Mucosa of gallbladder (tissue), 1 donor: Measurements from ENCODE around the gene CYBA. TPM values are rescaled to one million over a fixed set of nuclear protein-coding genes. Genes with fewer than 3 reads are reported as not detected.
A peak's percentile ranks its signal among the peaks of the same experiment; 100 is the strongest.

Experiments used
- DNase-seq: peaks from one replicate; pipeline ENCODE4 v3.0.0-alpha.2; 2020; ENCODE audit warnings: low spot score
- total RNA-seq: library from RNA; stranded (reverse); gene quantifications from one replicate; pipeline ENCODE4 v1.2.1, GENCODE V29; 2021
- donor health status: DM: no; HTN: no; CAD: no.

CYBA gene
- total RNA-seq, 1 donor from 2014 or later: 271 TPM

DNA sequence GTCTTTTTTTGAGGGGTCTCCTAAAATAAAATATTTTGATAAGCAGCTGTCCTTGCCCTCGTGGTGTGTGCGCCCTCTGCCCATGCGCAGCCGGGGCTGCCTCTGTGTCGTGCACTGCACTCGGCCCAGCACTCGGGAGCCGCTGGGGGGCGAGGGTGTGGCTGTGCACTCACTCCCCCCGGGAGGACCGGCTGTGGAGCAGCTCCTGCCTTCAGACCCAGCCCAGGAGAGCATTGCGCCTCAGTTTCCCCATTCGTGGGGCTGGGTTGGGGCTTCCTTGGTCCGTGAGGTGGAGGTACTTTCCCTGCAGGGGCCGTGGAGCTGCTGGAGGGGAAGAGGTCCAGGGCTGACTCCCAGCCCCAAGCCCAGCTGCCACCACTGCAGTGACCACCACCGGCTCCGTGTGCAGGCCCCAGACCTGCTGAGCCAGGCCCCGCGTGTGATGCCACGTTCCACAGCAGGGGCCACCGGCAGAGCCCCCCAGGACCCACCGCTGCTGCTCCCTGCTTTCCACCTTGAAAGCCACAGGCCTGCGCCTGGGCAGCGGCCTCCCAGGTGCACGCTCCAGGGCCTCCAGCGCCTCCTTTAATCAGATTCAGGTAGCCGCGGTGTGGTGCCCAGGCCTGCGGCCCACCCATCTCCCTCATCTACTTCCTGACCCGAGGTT is 18.8 kb downstream of the CYBA start:
- no peak for DNase-seq

DNA sequence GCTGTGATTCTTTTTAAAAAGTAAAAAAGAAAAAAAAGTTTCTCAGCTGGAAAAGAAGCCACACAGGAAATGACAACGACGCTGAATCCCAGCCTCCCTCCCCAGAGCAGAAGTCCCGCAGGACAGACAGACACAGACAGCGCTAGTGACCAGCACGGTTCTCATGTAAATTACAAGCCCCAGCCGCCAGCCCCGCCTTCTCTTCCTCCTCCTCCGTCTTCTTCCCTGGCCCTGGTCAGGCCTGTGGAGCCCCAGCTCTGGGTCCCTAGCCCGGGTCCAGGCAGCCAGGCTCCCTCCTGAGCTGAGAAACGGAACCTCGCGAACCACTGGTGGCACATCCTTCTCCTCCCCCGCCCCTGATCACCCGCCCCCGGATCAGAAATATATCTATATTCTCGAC is 19.5 kb downstream of the CYBA start:
- no peak for DNase-seq

DNA sequence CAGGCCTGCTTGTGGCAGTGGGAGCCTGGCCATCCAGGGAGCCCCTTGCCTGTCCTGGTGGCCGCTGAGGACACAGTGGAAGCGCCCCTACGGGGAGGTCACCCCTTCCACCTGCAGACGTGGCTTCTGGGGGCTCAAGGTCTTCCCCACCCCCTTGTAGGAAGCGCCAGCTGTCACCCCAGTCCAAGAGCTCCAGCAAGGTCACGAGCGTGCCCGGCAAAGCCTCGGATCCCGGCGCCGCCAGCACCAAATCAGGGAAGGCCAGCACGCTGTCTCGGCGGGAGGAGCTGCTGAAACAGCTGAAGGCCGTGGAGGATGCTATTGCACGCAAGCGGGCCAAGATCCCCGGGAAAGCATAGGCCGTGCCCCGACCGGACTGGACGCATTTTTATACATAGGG is 19.9 kb downstream of the CYBA start:
- no peak for DNase-seq

DNA sequence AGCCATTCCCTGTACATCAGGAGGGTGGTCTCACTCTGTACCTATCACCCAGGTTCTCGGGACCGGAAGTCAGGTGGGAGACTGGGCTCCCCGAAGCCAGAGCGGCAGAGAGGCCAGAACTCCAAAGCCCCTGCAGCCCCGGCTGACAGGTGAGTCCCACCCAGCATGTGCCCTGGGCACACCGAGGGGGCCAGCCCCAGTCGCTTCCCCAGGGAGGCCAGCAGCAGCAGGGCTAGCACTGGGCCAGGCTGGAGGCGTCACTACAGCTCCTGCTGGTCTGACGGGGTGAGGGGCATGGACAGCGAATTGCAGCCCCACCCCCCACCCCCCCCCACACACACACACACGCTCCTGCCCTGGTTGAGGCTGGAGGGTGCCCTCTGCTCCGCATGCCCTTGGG is 20.4 kb downstream of the CYBA start:
- no peak for DNase-seq

DNA sequence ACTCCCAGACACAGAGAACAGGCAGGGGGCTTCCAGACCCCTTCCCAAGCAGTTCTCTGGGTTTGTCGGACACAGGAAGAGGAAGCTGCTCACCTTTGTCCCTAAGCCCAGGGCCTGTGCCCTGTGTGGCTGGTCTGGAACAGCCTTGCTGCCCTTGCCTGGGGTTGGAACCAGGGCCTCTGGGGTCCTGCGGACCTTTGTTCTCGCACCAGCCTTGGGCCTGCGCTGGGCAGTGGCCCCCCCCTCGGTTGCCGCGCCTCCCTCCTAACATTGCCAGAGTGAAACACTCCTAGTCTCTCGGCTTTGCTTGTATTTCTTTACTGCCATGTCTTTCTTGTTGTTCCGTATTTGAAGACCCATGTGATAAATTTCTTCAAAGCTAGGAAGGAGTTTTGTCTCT is 21.0 kb downstream of the CYBA start:
- DNase-seq: no peak

DNA sequence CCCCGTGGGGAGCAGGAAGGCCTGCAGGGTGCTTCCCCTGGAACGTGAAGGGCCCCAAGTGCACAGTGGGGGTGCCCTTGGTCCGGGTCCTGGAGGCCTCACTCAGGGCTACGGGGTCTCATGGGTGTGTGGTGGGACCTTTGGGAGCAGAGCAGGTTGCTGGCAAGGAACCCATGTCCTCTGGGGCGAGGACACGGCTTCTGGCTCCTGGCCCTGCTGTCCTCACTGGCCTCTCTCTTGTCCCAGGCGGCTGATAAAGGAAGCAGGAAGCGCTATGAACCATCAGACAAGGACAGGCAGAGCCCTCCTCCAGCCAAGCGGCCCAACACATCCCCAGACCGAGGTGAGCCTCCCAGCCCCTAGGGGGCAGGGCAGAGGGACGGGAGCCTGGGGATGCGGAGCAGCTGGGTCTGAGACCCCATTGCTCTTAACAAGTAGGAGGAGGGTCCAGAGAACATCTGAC is 22.3 kb downstream of the CYBA start:
- DNase-seq: no peak

DNA sequence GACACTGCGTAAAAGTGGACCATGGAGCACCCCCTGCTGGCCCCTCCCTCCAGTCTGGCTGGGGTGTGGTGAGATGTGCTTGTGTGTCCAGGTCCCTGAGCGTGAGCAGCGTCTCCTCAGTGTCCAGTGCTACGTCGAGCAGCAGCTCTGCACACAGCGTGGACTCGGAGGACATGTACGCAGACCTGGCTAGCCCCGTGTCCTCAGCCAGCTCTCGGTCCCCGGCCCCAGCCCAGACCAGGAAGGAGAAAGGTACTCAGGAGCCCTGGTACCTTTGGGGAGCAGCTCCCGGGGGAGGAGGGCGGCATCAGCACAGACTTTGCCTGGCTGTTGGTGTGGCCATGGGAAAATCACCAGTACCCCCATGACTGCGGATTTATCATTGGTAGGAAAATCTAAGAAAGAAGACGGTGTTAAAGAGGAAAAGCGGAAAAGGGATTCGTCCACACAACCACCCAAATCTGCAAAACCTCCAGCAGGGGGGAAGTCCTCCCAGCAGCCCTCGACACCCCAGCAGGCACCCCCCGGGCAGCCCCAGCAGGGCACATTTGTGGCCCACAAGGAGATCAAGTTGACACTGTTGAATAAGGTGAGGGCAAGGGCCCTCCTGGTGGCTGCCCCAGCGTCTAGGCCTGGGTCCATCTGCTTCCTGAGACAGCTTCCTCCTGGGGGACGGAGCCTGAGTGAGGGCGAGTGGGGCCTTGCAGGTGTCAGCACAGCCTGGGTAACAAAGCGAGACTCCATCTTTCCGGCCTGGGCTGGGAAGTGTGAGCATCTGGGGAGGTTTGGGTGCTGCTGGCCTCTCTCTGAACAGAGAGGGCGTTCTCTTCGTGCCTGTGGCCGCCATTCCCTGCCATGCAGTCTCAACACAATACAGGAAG is 23.1 kb downstream of the CYBA start:
- no peak for DNase-seq

DNA sequence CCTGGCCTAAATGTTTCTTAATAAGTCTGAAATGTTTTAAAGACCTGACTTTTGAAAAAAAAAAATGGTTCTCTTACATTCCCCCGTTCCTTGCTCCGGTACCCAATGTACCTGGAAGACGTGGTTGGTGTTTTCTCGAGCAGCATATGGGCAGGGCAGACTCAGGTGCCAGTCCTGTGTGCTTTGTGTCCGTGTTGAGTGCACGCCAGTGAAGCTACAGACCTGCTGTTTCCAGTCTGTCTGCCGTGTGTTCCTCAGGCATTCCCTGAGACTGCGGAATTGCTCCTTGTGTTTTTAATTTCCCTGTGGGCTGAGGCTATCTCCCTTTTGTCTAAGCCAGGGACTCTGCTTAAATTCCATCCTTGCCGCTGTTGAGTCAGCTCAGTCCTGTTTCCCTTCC is 24.2 kb downstream of the CYBA start:
- no peak for DNase-seq

DNA sequence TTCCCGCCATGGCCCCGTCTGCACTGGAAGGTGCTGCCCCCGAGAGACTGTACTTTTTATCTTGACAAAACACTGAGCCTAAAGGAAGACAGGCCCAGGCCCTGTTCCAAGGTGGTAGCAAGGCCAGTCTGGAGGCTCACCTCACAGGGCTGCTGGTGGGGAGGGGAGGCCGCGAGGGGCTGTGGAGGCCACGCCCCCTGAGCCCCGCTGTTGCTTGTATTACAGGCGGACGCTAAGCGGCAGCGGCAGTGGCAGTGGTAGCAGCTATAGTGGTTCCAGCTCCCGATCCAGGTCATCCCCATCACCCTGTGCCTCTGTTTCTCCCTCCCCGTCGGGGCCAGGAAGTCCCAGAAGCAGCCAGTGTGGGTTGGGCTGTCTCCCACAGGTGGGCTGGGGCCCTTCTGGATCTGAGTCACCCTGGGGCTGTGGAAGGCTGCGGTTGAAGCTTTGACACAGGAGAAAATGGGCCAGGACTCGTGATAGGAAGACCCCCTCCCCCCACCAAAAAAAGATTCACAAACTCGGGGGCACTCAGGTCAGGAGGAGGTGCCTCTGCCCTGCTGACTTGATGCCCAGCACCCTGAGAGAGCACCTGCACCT is 25.8 kb downstream of the CYBA start:
- DNase-seq: no peak

DNA sequence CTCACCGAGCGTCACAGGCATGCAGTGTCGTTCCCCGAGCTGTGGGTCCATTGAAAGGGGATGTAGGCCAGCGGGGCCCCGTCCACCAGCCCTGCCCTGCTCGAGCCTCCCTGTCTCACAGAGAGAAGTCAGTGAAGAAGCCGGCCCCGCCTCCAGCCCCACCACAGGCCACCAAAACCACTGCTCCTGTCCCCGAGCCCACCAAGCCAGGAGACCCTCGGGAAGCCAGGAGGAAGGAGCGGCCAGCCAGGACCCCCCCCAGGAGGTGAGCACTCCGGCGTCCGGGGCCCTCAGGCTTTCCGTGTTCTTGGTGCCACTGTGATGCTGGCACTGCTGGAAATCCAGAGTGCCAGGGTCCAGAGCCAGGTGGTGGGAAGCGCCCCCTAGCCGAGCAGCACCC is 26.4 kb downstream of the CYBA start:
- no peak for DNase-seq

DNA sequence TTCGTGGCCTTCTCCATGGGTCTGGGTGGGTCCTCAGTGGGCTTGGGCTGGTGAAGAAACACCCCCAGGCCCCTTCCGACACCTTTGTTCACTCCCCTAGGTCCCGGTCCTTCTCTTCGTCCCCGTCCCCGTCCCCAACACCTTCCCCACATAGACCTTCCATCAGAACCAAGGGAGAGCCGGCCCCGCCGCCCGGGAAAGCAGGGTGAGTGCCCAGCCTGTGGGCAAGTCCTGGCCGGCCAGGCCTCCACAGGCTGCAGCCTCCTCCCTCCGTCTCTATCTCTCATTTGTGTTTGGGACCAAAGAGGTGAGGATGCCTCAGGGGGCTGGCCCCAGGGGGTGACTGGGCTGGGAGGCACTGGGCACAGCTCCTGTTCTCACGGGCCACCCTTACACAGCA is 27.0 kb downstream of the CYBA start:
- DNase-seq: no peak

DNA sequence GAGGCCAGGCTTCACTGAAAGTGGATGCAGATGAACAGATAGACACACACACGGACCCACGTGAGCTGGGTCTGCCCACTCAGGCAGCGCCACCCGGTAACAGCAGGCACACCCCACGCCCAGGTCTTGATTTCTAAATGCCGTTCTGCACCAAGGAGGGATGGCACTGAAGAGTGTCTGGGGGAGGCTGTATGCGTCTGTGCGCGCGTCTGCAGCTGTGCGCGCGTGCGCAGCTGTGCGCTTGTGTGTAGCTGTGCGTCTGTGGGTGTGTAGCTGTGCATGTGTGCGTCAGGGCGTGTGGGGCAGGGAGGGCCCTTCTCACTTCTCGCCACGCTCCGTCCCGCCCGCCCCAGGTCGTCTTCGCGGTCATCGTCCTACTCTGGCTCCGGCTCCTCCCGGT is 28.0 kb downstream of the CYBA start:
- no peak for DNase-seq

DNA sequence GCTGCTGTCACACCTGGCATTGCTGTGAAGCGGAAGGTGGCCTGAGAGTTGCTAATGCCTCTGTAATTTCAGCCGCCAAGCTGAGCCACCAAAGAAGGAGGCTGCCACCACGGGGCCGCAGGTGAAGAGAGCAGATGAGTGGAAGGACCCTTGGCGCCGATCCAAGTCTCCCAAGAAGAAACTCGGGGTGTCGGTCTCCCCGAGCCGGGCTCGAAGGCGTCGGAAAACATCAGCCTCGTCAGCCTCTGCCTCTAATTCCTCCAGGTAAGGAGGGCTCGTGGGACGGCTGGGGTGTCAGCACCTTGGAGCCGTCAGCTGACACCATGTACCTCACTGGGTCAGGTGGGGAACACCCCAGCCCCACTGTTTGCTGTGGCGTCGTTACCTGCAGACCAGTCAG is 28.7 kb downstream of the CYBA start:
- DNase-seq: no peak

DNA sequence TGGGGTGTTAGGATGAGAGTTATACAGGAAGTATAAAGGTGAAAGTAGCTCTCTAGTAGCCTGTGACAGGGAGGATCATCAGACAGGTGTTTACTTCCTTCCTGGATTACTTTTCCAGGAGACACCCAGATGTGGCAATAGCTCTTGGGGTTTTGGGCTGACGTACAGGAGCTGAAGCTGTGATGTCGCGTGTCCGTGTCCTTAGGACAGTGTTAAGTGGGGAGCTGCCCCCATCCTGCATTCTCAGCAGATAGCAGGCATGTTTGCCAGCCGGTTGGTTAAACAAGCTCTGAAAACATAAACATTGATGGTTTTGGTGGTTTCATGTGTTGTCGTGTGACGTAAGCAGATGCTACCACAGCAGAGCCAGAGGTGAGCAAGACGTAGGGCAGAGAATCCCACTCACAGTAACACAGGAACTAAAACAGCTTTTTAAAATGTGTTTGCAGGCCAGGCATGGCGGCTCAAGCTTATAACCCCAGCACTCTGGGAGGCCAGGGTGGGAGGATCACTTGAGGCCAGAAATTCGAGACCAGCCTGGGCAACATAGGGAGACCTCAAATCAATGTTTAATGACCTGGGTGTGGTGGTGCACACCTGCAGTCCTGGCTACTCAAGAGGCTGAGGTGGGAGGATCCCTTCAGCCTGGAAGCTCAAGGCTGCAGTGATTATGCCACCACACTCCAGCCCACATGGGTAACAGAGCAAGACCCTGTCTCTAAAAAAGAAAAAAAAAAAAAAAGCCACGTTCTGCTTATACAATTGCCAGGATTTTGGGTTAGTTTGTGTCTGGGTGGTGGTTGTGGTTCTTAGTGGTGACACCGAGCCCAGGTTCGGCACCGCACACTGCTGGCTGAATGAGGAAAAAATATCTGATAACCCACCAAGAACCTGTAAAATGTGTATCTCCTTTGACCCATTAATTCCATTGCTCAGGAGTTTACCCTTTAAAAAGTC is 30.7 kb downstream of the CYBA start:
- DNase-seq: peak; percentile 56

DNA sequence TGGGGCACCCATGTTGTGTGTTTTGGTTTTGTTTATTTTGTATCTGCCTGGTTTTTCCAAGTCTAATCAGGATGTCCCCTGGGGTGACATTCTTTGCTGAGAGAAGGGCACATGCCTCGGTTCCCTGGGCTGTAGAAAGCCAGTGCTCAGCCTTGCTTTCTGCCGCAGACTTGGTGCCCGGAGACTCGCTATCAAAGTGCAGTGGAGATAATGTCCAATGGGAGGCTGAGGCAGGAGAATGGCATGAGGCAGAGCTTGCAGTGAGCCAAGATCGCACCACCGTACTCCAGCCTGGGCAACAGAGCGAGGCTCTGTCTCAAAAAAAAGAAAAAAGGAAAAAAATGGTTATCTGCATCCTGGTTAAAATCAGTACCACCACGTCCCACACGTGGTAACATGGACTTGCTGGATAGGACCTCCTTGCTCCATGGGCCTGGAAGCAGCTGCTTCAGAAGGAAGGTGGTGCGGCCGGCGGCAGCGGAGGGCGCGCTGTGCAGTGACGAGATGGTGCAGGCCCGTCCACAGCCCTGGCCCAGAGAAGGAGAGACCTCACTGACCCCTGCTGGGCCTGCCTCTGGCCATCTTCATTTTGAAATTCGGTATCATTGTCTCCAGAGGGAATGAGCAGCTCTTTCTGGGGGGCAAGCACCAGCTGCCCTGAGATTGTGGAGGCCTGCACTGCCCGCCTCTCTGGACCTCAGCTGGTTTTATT is 31.7 kb downstream of the CYBA start:
- DNase-seq: no peak

DNA sequence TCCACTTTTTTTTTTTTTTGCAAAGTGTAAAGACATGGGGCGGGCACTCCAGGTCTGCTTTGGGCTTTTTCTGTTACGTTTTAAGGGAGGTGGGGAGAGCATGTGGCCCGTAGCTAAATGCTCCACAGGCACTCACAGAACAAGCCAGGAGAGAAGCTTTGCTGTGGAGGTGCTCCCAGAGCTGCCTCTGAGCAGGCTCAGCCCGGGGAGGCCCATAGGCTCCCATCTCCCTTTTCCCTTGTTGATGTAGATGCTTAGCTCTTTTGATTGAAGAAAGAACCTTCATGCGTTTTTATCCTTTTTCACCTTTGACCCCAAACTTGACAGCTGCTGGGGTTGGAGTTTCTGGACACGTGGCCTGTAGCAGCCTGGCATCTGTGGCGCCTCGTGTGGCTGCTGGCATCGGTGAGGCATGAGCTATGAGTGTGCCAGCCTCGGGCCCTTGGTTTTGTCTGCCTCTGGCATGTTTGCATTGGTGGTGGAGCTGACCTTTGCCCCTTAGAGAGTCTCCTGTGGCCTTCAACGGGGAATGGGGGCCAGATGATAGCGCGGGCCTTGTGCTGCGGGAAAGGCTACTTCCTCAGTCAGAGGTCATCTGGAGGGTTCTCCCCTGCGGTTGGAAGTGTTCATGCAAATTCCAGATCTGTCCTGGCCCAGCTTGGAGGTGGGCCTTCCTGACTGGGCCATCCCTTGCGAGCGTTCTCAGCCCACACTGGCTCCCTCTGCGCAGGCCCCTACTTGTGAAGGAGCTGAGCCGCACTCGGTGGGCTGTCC is 32.5 kb downstream of the CYBA start:
- DNase-seq: no peak

DNA sequence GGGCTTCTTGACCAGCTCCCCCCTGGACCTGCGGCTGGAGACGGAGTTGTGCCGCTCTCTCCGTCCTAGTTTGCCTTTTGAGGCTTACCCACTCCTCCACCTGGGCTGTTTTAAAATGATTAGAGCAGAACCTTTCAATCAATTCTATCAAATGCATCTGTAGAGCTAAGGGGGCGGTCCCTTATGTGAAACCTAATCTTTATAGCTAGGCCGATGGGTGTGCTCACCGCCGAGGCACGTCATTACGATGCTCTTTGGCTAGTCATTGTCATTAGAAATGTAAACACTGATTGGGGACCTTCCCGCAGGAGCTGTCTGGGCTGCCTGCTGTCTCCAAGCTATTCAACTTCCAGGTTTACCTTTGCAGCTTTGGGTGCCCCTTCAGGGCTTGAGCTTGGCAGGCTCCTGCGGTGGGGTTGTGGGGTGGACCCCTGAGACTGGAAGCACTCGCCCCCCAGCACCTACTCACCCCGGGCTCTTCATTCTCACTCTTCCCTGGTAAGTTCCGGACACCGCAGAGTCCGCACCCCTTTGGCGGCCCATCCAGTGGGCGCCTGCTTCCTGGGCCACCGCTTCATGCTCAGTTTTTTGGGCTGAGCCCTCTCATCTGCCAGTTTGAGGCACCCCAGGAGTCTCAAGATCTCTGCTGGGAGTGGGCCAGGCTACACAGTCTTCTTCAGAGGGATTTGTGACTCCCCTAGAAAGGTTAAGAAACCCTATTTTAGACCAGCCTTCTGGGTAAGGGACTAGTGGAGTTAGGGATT is 33.4 kb downstream of the CYBA start:
- DNase-seq: no peak

DNA sequence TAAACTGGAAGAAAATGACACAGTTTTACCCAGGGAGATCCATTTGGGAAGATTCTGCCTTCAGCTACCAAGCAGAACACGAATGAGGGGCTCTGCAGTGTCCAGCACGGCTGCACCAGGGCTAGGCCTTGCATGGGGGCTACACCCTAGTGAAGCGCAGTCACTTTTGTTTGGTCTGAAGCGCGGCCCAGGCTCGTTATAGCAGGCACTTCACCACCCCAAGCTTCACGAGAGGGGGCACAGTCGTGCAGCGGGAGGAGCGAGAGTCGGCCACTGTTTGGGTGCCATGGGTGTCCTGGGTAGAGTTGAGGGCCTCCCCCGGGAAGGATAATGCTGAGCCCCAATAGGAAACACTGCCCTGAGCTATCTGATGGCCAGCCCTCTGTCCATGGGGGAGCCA is 34.1 kb downstream of the CYBA start:
- DNase-seq: no peak

DNA sequence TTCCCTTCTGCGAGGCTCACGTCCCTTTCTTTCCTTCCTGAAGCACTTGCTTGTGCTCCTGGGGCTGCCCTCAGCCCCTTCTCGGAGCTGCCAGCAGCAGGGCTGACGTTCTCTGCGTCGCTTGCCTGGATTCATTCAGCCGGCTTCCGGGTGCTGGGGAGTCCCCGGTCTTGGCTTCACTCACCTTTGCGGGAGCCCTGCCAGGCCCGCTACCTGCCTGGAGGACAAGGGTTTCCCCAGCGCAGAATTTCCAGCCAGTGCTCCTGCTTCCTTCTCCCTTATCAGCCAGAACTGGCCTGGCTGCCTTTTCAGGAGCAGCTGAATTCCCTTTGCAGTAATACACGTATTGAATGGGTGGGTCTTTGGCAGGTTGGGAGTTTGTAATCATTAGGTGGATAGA is 34.5 kb downstream of the CYBA start:
- peak; percentile 90 for DNase-seq
